GM21423 (cell line): Measurements from ENCODE around the gene ARHGAP10.
A peak's percentile ranks its signal among the peaks of the same experiment; 100 is the strongest.

Source experiments
- ATAC-seq: cut with Tn5 transposase; IDR thresholded peaks from one replicate; pipeline ENCODE4 v1.9.1; 2021; ENCODE audit warnings: mild to moderate bottlenecking, moderate library complexity; ENCODE audit not compliant: unreplicated experiment

ARHGAP10 gene

GRCh38 chr4:147844781-147845180 lies 112.9 kb downstream of the ARHGAP10 start:
- ATAC-seq, result no peak

GRCh38 chr4:147846318-147847155 lies 114.6 kb downstream of the ARHGAP10 start:
- ATAC-seq, result peak; percentile 82

GRCh38 chr4:147847751-147848590 lies 116.1 kb downstream of the ARHGAP10 start:
- ATAC-seq, result no peak

- ATAC-seq, result no peak
Measured at GRCh38 chr4:147848634-147849033, 116.7 kb downstream of the ARHGAP10 start.

- ATAC-seq, result no peak
Measured at GRCh38 chr4:147851135-147851534, 119.2 kb downstream of the ARHGAP10 start.

GRCh38 chr4:147853706-147854105 lies 121.8 kb downstream of the ARHGAP10 start:
- ATAC-seq, result no peak

- no peak for ATAC-seq
Measured at GRCh38 chr4:147854154-147854553, 122.3 kb downstream of the ARHGAP10 start.

GRCh38 chr4:147855571-147856009 lies 123.7 kb downstream of the ARHGAP10 start:
- ATAC-seq, result no peak

GRCh38 chr4:147860960-147861359 lies 129.1 kb downstream of the ARHGAP10 start:
- ATAC-seq, result no peak

- no peak for ATAC-seq
Measured at GRCh38 chr4:147862043-147862692, 130.3 kb downstream of the ARHGAP10 start.

GRCh38 chr4:147863111-147863747 lies 131.3 kb downstream of the ARHGAP10 start:
- peak; percentile 49 for ATAC-seq

- ATAC-seq, result no peak
Measured at GRCh38 chr4:147863808-147864472, 132.1 kb downstream of the ARHGAP10 start.

GRCh38 chr4:147864607-147865006 lies 132.7 kb downstream of the ARHGAP10 start:
- no peak for ATAC-seq

- no peak for ATAC-seq
Measured at GRCh38 chr4:147865926-147866325, 134.0 kb downstream of the ARHGAP10 start.

- peak; percentile 82 for ATAC-seq
Measured at GRCh38 chr4:147866532-147867271, 134.8 kb downstream of the ARHGAP10 start.

- no peak for ATAC-seq
Measured at GRCh38 chr4:147874109-147874508, 142.2 kb downstream of the ARHGAP10 start.

GRCh38 chr4:147877308-147877771 lies 145.5 kb downstream of the ARHGAP10 start:
- ATAC-seq, result no peak

GRCh38 chr4:147879676-147880075 lies 147.8 kb downstream of the ARHGAP10 start:
- no peak for ATAC-seq

- ATAC-seq, result no peak
Measured at GRCh38 chr4:147880511-147880910, 148.6 kb downstream of the ARHGAP10 start.
